ENCODE data around the gene RCCD1. TPM values are rescaled to one million over a fixed set of nuclear protein-coding genes. Genes with fewer than 3 reads are reported as not detected.

Gene RCCD1
- total RNA-seq, 2 experiments from 2014 or later, result 52.0 to 52.4 TPM

GRCh38 chr15:90934256-90934948, 20.3 kb upstream of the RCCD1 start:
- Mint-ChIP-seq H3K9me3 (no peaks in the 10 kb centered on the region), H3K36me3 (ENCODE audit: low read depth) (peaks cover 24% of the 10 kb centered on the region), H3K4me3 (peak overlapping the region; percentile 83), H3K4me1 (ENCODE audit: low read depth) (peaks cover 36% of the 10 kb centered on the region), H3K27ac (peak overlapping the region; percentile 82), H3K27me3 (ENCODE audit: low read depth) (no peaks in the 10 kb centered on the region)
- DNase-seq, result peak; percentile 94
- CTCF ChIA-PET, result interaction anchor here (0.7 to 8.9 kb wide), 31 partner anchors 8 to 1040 kb away, joined by 3 to 169 read pairs (median 4); partner anchors contain the start of genes AP3S2, BLM, FES and MAN2A2
- intact Hi-C loops (cut with micrococcal nuclease), result loop anchor here (1.0 to 10.0 kb wide), 4 partner anchors 217 to 612 kb away; partner anchors contain the start of genes BLM and IQGAP1

- DNase-seq, result peak; percentile 96
- H3K27ac Mint-ChIP-seq, result peak within 1 kb of the TSS; percentile 82
- peaks cover 36% of the 10 kb centered on the region for H3K4me1 Mint-ChIP-seq (ENCODE audit: low read depth)
- CTCF ChIA-PET, result interaction anchor here (0.5 to 8.9 kb wide), 28 partner anchors 9 to 1897 kb away, joined by 3 to 169 read pairs (median 4); partner anchors contain the start of genes AP3S2, BLM, FES and MAN2A2
- no peaks in the 10 kb centered on the region for H3K27me3 Mint-ChIP-seq (ENCODE audit: low read depth)
- peaks cover 25% of the 10 kb centered on the region for H3K36me3 Mint-ChIP-seq (ENCODE audit: low read depth)
- intact Hi-C loops (cut with micrococcal nuclease), result loop anchor here (1.0 to 10.0 kb wide), 6 partner anchors 20 to 613 kb away; partner anchors contain the start of genes BLM, IQGAP1 and PRC1
- H3K4me3 Mint-ChIP-seq, result peak within 1 kb of the TSS; percentile 83
- H3K9me3 Mint-ChIP-seq, result no peaks in the 10 kb centered on the region
Observed at GRCh38 chr15:90934949-90935751, 19.5 kb upstream of the RCCD1 start, which contains the start of gene UNC45A. TSS of gene UNC45A (plus strand) at chr15:90935285. CDS start at chr15:90935325, 40 bp downstream.

GRCh38 chr15:90936823-90937222, 17.9 kb upstream of the RCCD1 start:
- Mint-ChIP-seq H3K27ac (no peak overlapping the region), H3K9me3 (no peaks in the 10 kb centered on the region), H3K36me3 (ENCODE audit: low read depth) (peaks cover 20% of the 10 kb centered on the region), H3K27me3 (ENCODE audit: low read depth) (no peaks in the 10 kb centered on the region), H3K4me3 (peak overlapping the region; percentile 83), H3K4me1 (ENCODE audit: low read depth) (peaks cover 23% of the 10 kb centered on the region)
- intact Hi-C loops (cut with micrococcal nuclease), result loop anchor here (10.0 kb wide), 1 partner anchor 552 kb away; the partner anchor contains the start of gene IQGAP1
- DNase-seq, result no peak
- CTCF ChIA-PET, result interaction anchor here (0.5 to 8.9 kb wide), 3 partner anchors 20 to 91 kb away, joined by 3 to 169 read pairs (median 104); partner anchors contain the start of genes MAN2A2 and RCCD1

- intact Hi-C loops (cut with micrococcal nuclease), result loop anchor here (10.0 kb wide), 1 partner anchor 553 kb away; the partner anchor contains the start of gene IQGAP1
- peaks cover 22% of the 10 kb centered on the region for H3K36me3 Mint-ChIP-seq (ENCODE audit: low read depth)
- DNase-seq, result no peak
- no peak overlapping the region for H3K4me3 Mint-ChIP-seq
- H3K9me3 Mint-ChIP-seq, result no peaks in the 10 kb centered on the region
- CTCF ChIA-PET, result interaction anchor here (0.6 kb wide), 1 partner anchor 321 kb away, joined by 3 read pairs; no protein-coding TSS in a partner anchor
- no peaks in the 10 kb centered on the region for H3K27me3 Mint-ChIP-seq (ENCODE audit: low read depth)
- H3K27ac Mint-ChIP-seq, result no peak overlapping the region
- H3K4me1 Mint-ChIP-seq (ENCODE audit: low read depth), result peaks cover 19% of the 10 kb centered on the region
Observed at GRCh38 chr15:90938261-90938660, 16.4 kb upstream of the RCCD1 start.

GRCh38 chr15:90939756-90940155, 14.9 kb upstream of the RCCD1 start:
- no peaks in the 10 kb centered on the region for H3K9me3 Mint-ChIP-seq
- intact Hi-C loops (cut with micrococcal nuclease), result loop anchor here (10.0 kb wide), 1 partner anchor 555 kb away; the partner anchor contains the start of gene IQGAP1
- peaks cover 14% of the 10 kb centered on the region for H3K4me1 Mint-ChIP-seq (ENCODE audit: low read depth)
- H3K27me3 Mint-ChIP-seq (ENCODE audit: low read depth), result no peaks in the 10 kb centered on the region
- no peak for DNase-seq
- H3K27ac Mint-ChIP-seq, result no peak overlapping the region
- no peak overlapping the region for H3K4me3 Mint-ChIP-seq
- H3K36me3 Mint-ChIP-seq (ENCODE audit: low read depth), result peaks cover 22% of the 10 kb centered on the region
- CTCF ChIA-PET, result interaction anchor here (0.6 to 1.5 kb wide), 3 partner anchors 8 to 179 kb away, joined by 3 to 5 read pairs (median 4); no protein-coding TSS in a partner anchor

GRCh38 chr15:90941038-90941437, 13.6 kb upstream of the RCCD1 start:
- Mint-ChIP-seq H3K4me3 (no peak overlapping the region), H3K27me3 (ENCODE audit: low read depth) (no peaks in the 10 kb centered on the region), H3K9me3 (no peaks in the 10 kb centered on the region), H3K36me3 (ENCODE audit: low read depth) (peaks cover 27% of the 10 kb centered on the region), H3K4me1 (ENCODE audit: low read depth) (peaks cover 8% of the 10 kb centered on the region), H3K27ac (no peak overlapping the region)
- no peak for DNase-seq
- CTCF ChIA-PET, result interaction anchor here (0.5 to 4.2 kb wide), 4 partner anchors 9 to 308 kb away, joined by 3 to 31 read pairs (median 3); partner anchors contain the start of genes HDDC3 and RCCD1
- intact Hi-C loops (cut with micrococcal nuclease), result no loop called here

- Mint-ChIP-seq H3K9me3 (no peaks in the 10 kb centered on the region), H3K4me1 (ENCODE audit: low read depth) (no peaks in the 10 kb centered on the region), H3K4me3 (no peak overlapping the region), H3K27me3 (ENCODE audit: low read depth) (no peaks in the 10 kb centered on the region), H3K27ac (no peak overlapping the region), H3K36me3 (ENCODE audit: low read depth) (peaks cover 28% of the 10 kb centered on the region)
- CTCF ChIA-PET, result interaction anchor here (0.7 to 4.2 kb wide), 5 partner anchors 10 to 300 kb away, joined by 3 to 31 read pairs (median 3); partner anchors contain the start of gene HDDC3
- DNase-seq, result no peak
- intact Hi-C loops (cut with micrococcal nuclease), result no loop called here
Observed at GRCh38 chr15:90942354-90943120, 12.1 kb upstream of the RCCD1 start.

GRCh38 chr15:90945091-90945490, 9.6 kb upstream of the RCCD1 start:
- DNase-seq, result no peak
- H3K9me3 Mint-ChIP-seq, result no peaks in the 10 kb centered on the region
- H3K36me3 Mint-ChIP-seq (ENCODE audit: low read depth), result peaks cover 34% of the 10 kb centered on the region
- H3K27ac Mint-ChIP-seq, result no peak overlapping the region
- intact Hi-C loops (cut with micrococcal nuclease), result no loop called here
- CTCF ChIA-PET, result interaction anchor here (0.8 to 1.0 kb wide), 2 partner anchors 88 to 644 kb away, joined by 3 read pairs; no protein-coding TSS in a partner anchor
- no peaks in the 10 kb centered on the region for H3K4me1 Mint-ChIP-seq (ENCODE audit: low read depth)
- H3K4me3 Mint-ChIP-seq, result no peak overlapping the region
- H3K27me3 Mint-ChIP-seq (ENCODE audit: low read depth), result no peaks in the 10 kb centered on the region

GRCh38 chr15:90946538-90946937, 8.1 kb upstream of the RCCD1 start:
- Mint-ChIP-seq H3K4me3 (no peak overlapping the region), H3K27me3 (ENCODE audit: low read depth) (no peaks in the 10 kb centered on the region), H3K36me3 (ENCODE audit: low read depth) (peaks cover 25% of the 10 kb centered on the region), H3K27ac (no peak overlapping the region), H3K4me1 (ENCODE audit: low read depth) (no peaks in the 10 kb centered on the region), H3K9me3 (no peaks in the 10 kb centered on the region)
- DNase-seq, result no peak
- intact Hi-C loops (cut with micrococcal nuclease), result no loop called here
- CTCF ChIA-PET, result interaction anchor here (0.7 to 4.0 kb wide), 4 partner anchors 11 to 104 kb away, joined by 3 to 19 read pairs (median 6); partner anchors contain the start of genes HDDC3 and UNC45A

GRCh38 chr15:90946941-90947576, 7.6 kb upstream of the RCCD1 start:
- DNase-seq, result no peak
- Mint-ChIP-seq H3K27ac (no peak overlapping the region), H3K4me1 (ENCODE audit: low read depth) (no peaks in the 10 kb centered on the region), H3K4me3 (no peak overlapping the region), H3K27me3 (ENCODE audit: low read depth) (no peaks in the 10 kb centered on the region), H3K9me3 (no peaks in the 10 kb centered on the region), H3K36me3 (ENCODE audit: low read depth) (peaks cover 28% of the 10 kb centered on the region)
- CTCF ChIA-PET, result interaction anchor here (0.6 to 4.0 kb wide), 5 partner anchors 10 to 109 kb away, joined by 3 to 19 read pairs (median 3); partner anchors contain the start of genes HDDC3 and UNC45A
- intact Hi-C loops (cut with micrococcal nuclease), result no loop called here
